Testis (tissue), 3 donors: ENCODE data around the gene PRF1. TPM values are rescaled to one million over a fixed set of nuclear protein-coding genes. Genes with fewer than 3 reads are reported as not detected.

Experiments
- DNase-seq: peaks from one replicate; pipeline ENCODE4 v3.0.0-alpha.2; 2019
- H3K27ac ChIP-seq, 2 donors: fragments of 200-600 bp; sonication (generic); one replicate each; pipeline ENCODE4 v1.5.1; 2019
- H3K27me3 ChIP-seq: fragments of 200-600 bp; sonication (generic); one replicate; pipeline ENCODE4 v1.5.1; 2019
- H3K36me3 ChIP-seq: fragments of 200-600 bp; sonication (generic); one replicate; pipeline ENCODE4 v1.5.1; 2017; ENCODE audit warnings: low read depth; ENCODE audit errors: missing control alignments
- H3K4me1 ChIP-seq: fragments of 200-600 bp; sonication (generic); one replicate; pipeline ENCODE4 v1.5.1; 2019
- H3K4me3 ChIP-seq, 2 donors: fragments of 200-600 bp; sonication (generic); one replicate each; pipeline ENCODE4 v1.5.1; 2017 to 2019
- H3K9me3 ChIP-seq: fragments of 200-600 bp; sonication (generic); one replicate; pipeline ENCODE4 v1.5.1; 2017
- POLR2A ChIP-seq: fragments of 450-650 bp; IDR thresholded peaks from one replicate; pipeline ENCODE4 v1.6.1; 2017; ENCODE audit warnings: antibody characterized with exemption, mild to moderate bottlenecking, moderate library complexity
- WGBS, 2 donors: methylation state at CpG; one replicate each; pipeline ENCODE4 v1.1.5; 2018; 5-methylcytosine and 5-hydroxymethylcytosine counted together
- intact Hi-C: fragments of 100-400 bp; cut with DNase I; formaldehyde crosslinking; loops from one replicate; pipeline ENCODE4 v1.15.1; 2023; ENCODE audit warnings: low total_unique reads
- polyA plus RNA-seq: library from polyadenylated mRNA; stranded (reverse); fragments of 350-450 nt; fragmentation: Illumina TruSeq; extraction: RNeasy Lipid Tissue Mini Kit (QIAGEN cat#74804); gene quantifications from one replicate; pipeline ENCODE4 v1.2.3, GENCODE V29; 2014; ENCODE audit warnings: low read depth, low replicate concordance; ENCODE audit not compliant: insufficient read depth
- total RNA-seq, 2 donors: library from RNA; depleted of rRNA; stranded (reverse); fragments of >200 nt; gene quantifications; one replicate each; pipeline ENCODE4 v1.2.3, GENCODE V29; 2016
- TF ChIP-seq, protein P1 (sequence below), 3 experiments: fragments of 450-650 bp in 2 of 3; fragments of 200-600 bp in 1 of 3; sonication (generic) in 1 of 3; IDR thresholded peaks; one replicate each; pipeline ENCODE4 v1.5.1; 2016 to 2019; ENCODE audit warnings: antibody characterized with exemption in 3 of 3, mild to moderate bottlenecking in 2 of 3, moderate library complexity in 1 of 3

The PRF1 gene
- total and polyA plus RNA-seq, 3 donors from 2014 or later, result 0.55 to 2.2 (median 1.8) TPM

DNA sequence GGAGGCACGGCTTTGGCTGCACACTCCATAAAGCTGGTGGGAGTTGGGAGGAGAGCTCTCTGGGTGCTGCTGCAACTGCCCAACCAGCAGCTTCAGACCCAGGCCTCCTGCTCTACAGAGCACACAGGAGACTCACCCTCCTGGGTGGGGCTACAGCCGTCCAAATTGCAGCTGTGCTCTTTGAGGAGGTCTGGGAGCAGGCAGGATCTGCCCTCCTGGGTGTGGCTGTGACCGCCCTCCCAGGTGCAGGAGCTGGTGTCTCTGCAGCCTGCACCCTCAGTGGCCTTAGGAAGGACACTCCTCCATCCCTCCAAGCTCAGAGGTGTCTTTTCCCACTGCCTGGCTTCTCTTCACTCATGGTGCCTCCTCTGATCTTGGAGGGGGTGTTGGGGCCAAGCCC lies 20.0 kb upstream of the PRF1 start:
- Histone ChIP-seq H3K4me1 (no peaks in the 10 kb centered on the region), H3K27me3 (no peaks in the 10 kb centered on the region), H3K36me3 (no peaks in the 10 kb centered on the region), H3K4me3 (no peak overlapping the region), H3K9me3 (no peaks in the 10 kb centered on the region), H3K27ac (no peak overlapping the region)
- intact Hi-C loops, result no loop called here
- TF ChIP-seq, protein P1, sequence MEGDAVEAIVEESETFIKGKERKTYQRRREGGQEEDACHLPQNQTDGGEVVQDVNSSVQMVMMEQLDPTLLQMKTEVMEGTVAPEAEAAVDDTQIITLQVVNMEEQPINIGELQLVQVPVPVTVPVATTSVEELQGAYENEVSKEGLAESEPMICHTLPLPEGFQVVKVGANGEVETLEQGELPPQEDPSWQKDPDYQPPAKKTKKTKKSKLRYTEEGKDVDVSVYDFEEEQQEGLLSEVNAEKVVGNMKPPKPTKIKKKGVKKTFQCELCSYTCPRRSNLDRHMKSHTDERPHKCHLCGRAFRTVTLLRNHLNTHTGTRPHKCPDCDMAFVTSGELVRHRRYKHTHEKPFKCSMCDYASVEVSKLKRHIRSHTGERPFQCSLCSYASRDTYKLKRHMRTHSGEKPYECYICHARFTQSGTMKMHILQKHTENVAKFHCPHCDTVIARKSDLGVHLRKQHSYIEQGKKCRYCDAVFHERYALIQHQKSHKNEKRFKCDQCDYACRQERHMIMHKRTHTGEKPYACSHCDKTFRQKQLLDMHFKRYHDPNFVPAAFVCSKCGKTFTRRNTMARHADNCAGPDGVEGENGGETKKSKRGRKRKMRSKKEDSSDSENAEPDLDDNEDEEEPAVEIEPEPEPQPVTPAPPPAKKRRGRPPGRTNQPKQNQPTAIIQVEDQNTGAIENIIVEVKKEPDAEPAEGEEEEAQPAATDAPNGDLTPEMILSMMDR (IDR thresholded peaks at IDR 0.05), result no peak
- TF ChIP-seq POLR2A, result no peak
- 94% methylated on average over 2 of the region's 3 CpGs; no CpG with 5 or more reads in 1 of the 2 donors for WGBS, 2 donors
- DNase-seq, result no peak

- TF ChIP-seq, protein P1 (IDR thresholded peaks at IDR 0.05), result no peak
- TF ChIP-seq POLR2A, result no peak
- Histone ChIP-seq H3K27me3 (no peaks in the 10 kb centered on the region), H3K4me1 (no peaks in the 10 kb centered on the region), H3K9me3 (no peaks in the 10 kb centered on the region), H3K4me3 (no peak overlapping the region), H3K27ac (no peak overlapping the region), H3K36me3 (no peaks in the 10 kb centered on the region)
- WGBS, 2 donors, result 78 to 84% methylated on average over 4 of the region's 4 CpGs
- intact Hi-C loops, result no loop called here
- no peak for DNase-seq
Observed at GRCh38 chr10:70621503-70622078, 19.1 kb upstream of the PRF1 start.

DNA sequence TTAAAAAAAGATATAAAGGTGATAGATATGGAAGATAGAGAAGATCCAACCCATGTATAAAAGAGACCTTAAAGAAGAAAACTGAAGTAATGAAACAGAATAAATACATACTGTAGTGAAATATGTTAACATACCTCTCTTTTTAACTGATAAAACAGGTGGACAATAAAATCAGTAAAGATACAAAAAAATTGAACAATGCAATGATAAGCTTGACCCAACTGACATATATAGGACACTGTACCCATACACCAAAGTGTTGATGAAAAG lies 17.4 kb upstream of the PRF1 start:
- H3K4me1 ChIP-seq, result no peaks in the 10 kb centered on the region
- DNase-seq, result no peak
- H3K27ac ChIP-seq, result no peak overlapping the region
- TF ChIP-seq, protein P1 (IDR thresholded peaks at IDR 0.05), result no peak
- no peak for TF ChIP-seq POLR2A
- no peak overlapping the region for H3K4me3 ChIP-seq
- intact Hi-C loops, result no loop called here
- H3K36me3 ChIP-seq, result no peaks in the 10 kb centered on the region
- no peaks in the 10 kb centered on the region for H3K27me3 ChIP-seq
- H3K9me3 ChIP-seq, result no peaks in the 10 kb centered on the region

DNA sequence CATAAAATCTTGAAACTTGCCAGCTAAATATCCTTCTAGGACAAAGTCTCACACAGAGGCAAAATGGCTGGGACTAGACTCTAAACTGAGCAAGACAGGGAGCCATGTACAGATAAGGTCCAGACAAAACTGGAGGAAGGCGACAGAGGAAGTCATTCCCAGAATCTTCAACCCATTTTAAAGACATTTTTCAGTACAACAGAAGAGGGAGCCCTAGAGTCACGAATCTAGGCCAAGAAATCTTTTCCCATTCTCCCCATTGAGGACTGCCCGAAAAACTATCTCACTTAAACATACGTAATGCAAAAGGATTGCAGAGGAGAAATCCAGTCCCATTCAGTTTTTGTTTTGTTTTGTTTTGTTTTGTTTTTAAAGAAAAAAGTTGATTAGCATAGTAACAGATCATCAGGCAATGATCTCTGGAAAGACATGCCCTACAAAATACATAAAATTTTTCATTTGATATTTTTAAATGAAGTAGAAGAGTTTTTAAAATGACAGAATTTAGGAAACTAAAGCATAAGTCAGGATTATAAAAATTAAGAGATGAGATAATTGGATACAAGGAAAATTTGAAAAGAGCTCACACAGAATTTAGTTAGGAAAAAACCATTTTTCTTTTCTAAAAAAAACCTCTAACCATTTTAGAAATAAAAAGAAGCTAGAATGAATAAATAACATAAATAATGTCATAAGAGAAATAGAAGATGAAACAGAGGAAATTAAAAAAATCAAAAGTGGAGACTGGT lies 16.9 kb upstream of the PRF1 start:
- H3K27ac ChIP-seq, result no peak overlapping the region

More for the DNA sequence above, 16.9 kb upstream of the PRF1 start:
- no peak for TF ChIP-seq POLR2A
- TF ChIP-seq, protein P1 (IDR thresholded peaks at IDR 0.05), result no peak
- intact Hi-C loops, result no loop called here
- H3K9me3 ChIP-seq, result no peaks in the 10 kb centered on the region
- no peak for DNase-seq
- H3K27me3 ChIP-seq, result no peaks in the 10 kb centered on the region
- 73 to 79% methylated on average over 4 of the region's 4 CpGs for WGBS, 2 donors
- no peaks in the 10 kb centered on the region for H3K36me3 ChIP-seq
- no peak overlapping the region for H3K4me3 ChIP-seq
- H3K4me1 ChIP-seq, result no peaks in the 10 kb centered on the region
